Measurements from ENCODE around the gene ATP8B3.

Gene ATP8B3

DNA sequence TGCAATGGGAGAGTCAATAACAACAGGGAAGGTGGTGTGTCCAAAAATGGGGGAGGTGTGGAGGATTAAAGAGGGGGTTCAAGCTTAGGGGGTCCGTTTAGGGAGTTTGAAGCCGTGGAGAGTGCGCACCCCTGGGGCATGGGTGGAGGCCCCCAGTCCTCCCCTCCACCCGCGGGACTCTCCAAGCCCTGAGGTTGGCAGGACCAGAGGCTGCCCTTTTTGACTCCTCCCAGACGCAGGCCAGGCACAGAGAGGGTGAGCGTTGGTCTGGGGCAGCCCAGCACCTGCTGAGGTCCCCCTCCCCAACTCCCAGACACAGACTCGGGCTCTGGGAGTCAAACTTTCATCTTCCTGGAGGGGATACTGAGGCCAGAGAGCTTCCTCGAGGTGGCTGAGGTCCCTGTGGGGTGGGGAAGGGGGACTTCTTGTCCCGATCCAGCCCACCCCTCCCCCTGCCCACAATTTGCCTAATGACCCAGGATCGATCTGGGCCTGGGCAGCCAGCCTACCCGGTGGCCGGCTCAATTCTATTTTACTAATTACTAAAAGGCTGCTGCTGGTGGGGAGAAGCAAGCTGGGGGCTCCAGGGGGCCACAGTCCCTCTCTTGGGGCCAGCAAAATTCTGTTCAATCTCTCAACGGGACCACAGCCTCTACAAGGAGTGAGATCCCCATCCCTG, 61.6 kb downstream of the ATP8B3 start:
- H3K18ac ChIP-seq (ENCODE audit: low read length), result no peak overlapping the region
- H4K5ac ChIP-seq (ENCODE audit: low read length), result no peak overlapping the region
- no peak overlapping the region for H3K9ac ChIP-seq (ENCODE audit: low read length)
- no peak overlapping the region for H3K27ac ChIP-seq (ENCODE audit: low read depth, low read length)
- H3K23ac ChIP-seq (ENCODE audit: low read length), result no peak overlapping the region
- H3K4ac ChIP-seq (ENCODE audit: low read depth, low read length), result no peak overlapping the region
- no peak overlapping the region for H2BK5ac ChIP-seq (ENCODE audit: low read length)
- no peaks in the 10 kb centered on the region for H3K79me2 ChIP-seq (ENCODE audit: control insufficient read depth, insufficient read depth, low read length)
- no peak overlapping the region for H3K4me2 ChIP-seq (ENCODE audit: low read length)
- no peaks in the 10 kb centered on the region for H3K36me3 ChIP-seq (ENCODE audit: control insufficient read depth, insufficient read depth, low read length)
- no peak overlapping the region for H2AK5ac ChIP-seq (ENCODE audit: low read length)
- no peaks in the 10 kb centered on the region for H3K79me1 ChIP-seq (ENCODE audit: low read length)
- WGBS (ENCODE audit: extremely low coverage, insufficient coverage, low lambda C conversion rate), result no CpG with 5 or more reads among the region's 14 CpGs
- no peak overlapping the region for H2BK15ac ChIP-seq (replicated peaks; ENCODE audit: low read depth)
- no peak overlapping the region for H4K8ac ChIP-seq (ENCODE audit: low read depth, low read length)
- DNase-seq, result no peak
- peaks cover 85% of the 10 kb centered on the region for H3K27me3 ChIP-seq (ENCODE audit: insufficient read depth, low read length, poor library complexity)
- no peak overlapping the region for H2BK120ac ChIP-seq (ENCODE audit: low read depth, low read length)
- H3K4me1 ChIP-seq (ENCODE audit: control insufficient read depth, low read depth, low read length), result peaks cover 1% of the 10 kb centered on the region
- no peak overlapping the region for H3K4me3 ChIP-seq (ENCODE audit: low read length)
- H3K56ac ChIP-seq (ENCODE audit: low read length), result no peak overlapping the region

DNA sequence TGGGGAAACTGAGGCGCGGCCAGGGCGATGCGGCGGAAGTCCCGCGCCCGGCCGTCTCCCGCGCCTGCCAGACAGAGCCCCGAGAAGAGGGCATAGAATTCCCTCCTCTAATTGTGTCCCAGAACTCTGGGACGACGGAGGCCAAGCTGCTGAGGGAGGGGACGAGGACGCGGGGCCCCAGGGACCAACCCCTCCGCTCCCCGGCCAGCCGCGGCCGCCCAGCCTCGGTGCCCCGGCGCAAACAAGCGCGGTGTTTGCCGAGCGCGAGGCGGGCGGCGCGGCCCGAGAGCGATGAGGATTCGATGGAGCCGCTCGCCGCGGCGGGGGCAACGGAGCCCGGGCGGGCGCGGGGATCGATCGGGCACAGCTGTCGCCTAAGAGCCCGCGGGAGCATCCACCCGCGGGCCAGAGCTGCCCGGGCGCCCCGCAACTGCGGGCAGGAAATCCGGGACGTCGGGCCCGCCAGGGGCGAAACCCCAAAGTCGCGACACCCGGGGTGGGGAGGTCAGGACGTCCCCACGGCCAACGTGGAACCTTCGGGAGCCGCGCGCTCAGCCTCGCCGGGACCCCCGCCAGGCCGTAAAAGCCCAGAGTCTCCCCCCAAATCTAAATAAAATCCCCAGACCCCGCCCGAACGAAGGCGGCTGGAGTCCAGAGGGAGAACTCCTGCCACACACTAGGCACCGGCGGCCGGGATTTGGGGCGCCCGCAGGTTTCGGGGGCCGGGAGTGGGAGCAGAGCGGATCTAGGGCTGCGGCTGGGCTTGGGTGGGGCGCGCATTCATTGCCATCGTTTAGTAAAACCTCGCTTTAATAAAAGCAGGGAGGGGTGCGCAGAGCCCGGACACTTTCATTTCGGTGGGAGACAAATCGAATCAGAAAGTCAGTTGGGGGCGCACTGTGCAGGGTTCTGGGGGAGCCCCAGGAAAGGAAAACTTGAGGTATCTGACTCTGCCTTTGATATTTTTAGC, 62.4 kb downstream of the ATP8B3 start:
- Histone ChIP-seq H3K56ac (ENCODE audit: low read length) (no peak overlapping the region), H3K36me3 (ENCODE audit: control insufficient read depth, insufficient read depth, low read length) (no peaks in the 10 kb centered on the region), H2BK5ac (ENCODE audit: low read length) (no peak overlapping the region), H3K23ac (ENCODE audit: low read length) (no peak overlapping the region), H4K5ac (ENCODE audit: low read length) (no peak overlapping the region), H3K79me2 (ENCODE audit: control insufficient read depth, insufficient read depth, low read length) (no peaks in the 10 kb centered on the region), H2BK120ac (ENCODE audit: low read depth, low read length) (no peak overlapping the region), H4K8ac (ENCODE audit: low read depth, low read length) (no peak overlapping the region), H3K18ac (ENCODE audit: low read length) (no peak overlapping the region), H3K27ac (ENCODE audit: low read depth, low read length) (no peak overlapping the region), H3K9ac (ENCODE audit: low read length) (no peak overlapping the region), H2BK15ac (replicated peaks; ENCODE audit: low read depth) (no peak overlapping the region), H3K4ac (ENCODE audit: low read depth, low read length) (no peak overlapping the region), H3K4me3 (ENCODE audit: low read length) (no peak overlapping the region), H3K27me3 (ENCODE audit: insufficient read depth, low read length, poor library complexity) (peaks cover 84% of the 10 kb centered on the region), H3K4me2 (ENCODE audit: low read length) (no peak overlapping the region), H3K4me1 (ENCODE audit: control insufficient read depth, low read depth, low read length) (peaks cover 1% of the 10 kb centered on the region), H3K79me1 (ENCODE audit: low read length) (no peaks in the 10 kb centered on the region), H2AK5ac (ENCODE audit: low read length) (no peak overlapping the region)
- WGBS (ENCODE audit: extremely low coverage, insufficient coverage, low lambda C conversion rate), result no CpG with 5 or more reads among the region's 99 CpGs
- no peak for DNase-seq

DNA sequence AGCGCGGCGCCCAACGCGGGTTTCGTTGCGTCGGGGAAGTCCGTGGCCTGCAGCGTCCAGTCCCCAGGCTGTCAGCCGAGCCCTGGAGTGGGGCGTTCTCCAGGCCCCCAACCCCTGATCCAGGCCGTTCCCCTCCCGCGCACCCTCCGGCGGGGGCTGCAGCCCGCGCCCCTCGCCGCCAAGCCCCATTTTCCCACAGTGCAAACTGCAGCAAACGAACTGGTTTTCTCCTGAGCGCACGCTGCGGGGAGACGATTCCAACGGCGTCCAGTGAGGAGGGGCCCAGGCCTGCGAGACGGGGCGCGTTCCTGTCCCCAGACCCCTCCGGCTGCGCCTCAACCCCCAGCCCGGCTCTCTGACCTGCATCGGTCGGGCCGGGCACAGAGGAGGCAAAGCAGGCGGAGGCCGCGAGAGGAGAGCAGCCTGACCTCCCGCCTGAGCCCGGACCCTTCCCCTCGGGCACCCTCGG, 63.2 kb downstream of the ATP8B3 start:
- Histone ChIP-seq H3K23ac (ENCODE audit: low read length) (no peak overlapping the region), H4K8ac (ENCODE audit: low read depth, low read length) (no peak overlapping the region), H2BK15ac (replicated peaks; ENCODE audit: low read depth) (no peak overlapping the region), H3K4me1 (ENCODE audit: control insufficient read depth, low read depth, low read length) (peaks cover 1% of the 10 kb centered on the region), H3K56ac (ENCODE audit: low read length) (no peak overlapping the region), H3K4ac (ENCODE audit: low read depth, low read length) (no peak overlapping the region), H2AK5ac (ENCODE audit: low read length) (no peak overlapping the region), H3K79me1 (ENCODE audit: low read length) (no peaks in the 10 kb centered on the region), H3K27ac (ENCODE audit: low read depth, low read length) (no peak overlapping the region), H3K18ac (ENCODE audit: low read length) (no peak overlapping the region), H3K4me2 (ENCODE audit: low read length) (no peak overlapping the region), H2BK5ac (ENCODE audit: low read length) (no peak overlapping the region), H2BK120ac (ENCODE audit: low read depth, low read length) (no peak overlapping the region), H3K79me2 (ENCODE audit: control insufficient read depth, insufficient read depth, low read length) (no peaks in the 10 kb centered on the region), H3K27me3 (ENCODE audit: insufficient read depth, low read length, poor library complexity) (peaks cover 78% of the 10 kb centered on the region), H3K36me3 (ENCODE audit: control insufficient read depth, insufficient read depth, low read length) (no peaks in the 10 kb centered on the region), H3K9ac (ENCODE audit: low read length) (no peak overlapping the region), H4K5ac (ENCODE audit: low read length) (no peak overlapping the region), H3K4me3 (ENCODE audit: low read length) (no peak overlapping the region)
- no CpG with 5 or more reads among the region's 45 CpGs for WGBS (ENCODE audit: extremely low coverage, insufficient coverage, low lambda C conversion rate)
- no peak for DNase-seq

DNA sequence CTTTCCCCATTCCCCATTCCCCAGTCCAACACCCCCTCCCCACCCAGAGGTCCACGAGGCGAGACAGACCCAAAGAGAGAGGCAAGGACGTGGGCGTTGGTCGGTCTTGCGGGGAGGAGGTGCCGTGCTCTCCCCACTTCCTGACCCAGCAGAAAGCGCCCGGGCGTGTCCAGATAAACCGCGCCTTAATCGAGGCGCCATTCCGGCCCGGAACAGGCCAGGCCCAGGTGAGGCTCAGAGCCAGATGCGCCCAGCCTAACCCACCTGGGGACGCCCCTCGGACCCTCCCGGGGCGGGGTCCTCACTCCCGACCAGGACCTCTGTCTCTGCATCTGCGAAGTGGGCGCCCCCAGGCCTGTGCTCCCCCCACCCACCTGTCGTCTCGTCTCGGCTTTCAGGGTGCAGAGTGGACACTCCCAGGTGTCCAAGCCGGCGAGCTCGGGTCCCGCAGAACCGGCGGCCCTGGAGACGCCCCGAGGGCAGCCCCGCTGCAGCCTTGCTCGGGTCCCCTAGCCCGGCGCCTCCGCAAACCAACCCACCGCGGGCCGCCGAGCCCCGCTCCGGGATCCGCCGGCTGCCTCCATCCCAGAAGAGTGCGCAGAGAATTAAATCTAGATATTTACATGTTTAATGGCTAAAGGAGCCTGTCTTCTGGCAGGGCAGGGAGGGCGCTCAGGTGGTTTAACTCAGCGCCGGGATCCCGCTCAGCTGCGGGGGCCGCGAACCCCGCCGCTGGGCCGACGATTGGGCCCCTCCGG, 63.8 kb downstream of the ATP8B3 start:
- no peak for DNase-seq
- Histone ChIP-seq H3K27me3 (ENCODE audit: insufficient read depth, low read length, poor library complexity) (peaks cover 74% of the 10 kb centered on the region), H3K4me3 (ENCODE audit: low read length) (no peak overlapping the region), H3K9ac (ENCODE audit: low read length) (peak overlapping the region; percentile 29), H3K23ac (ENCODE audit: low read length) (no peak overlapping the region), H2BK15ac (replicated peaks; ENCODE audit: low read depth) (no peak overlapping the region), H3K4me2 (ENCODE audit: low read length) (peak overlapping the region; percentile 57), H3K79me1 (ENCODE audit: low read length) (no peaks in the 10 kb centered on the region), H4K5ac (ENCODE audit: low read length) (no peak overlapping the region), H3K27ac (ENCODE audit: low read depth, low read length) (no peak overlapping the region), H3K18ac (ENCODE audit: low read length) (no peak overlapping the region), H4K8ac (ENCODE audit: low read depth, low read length) (no peak overlapping the region), H2BK120ac (ENCODE audit: low read depth, low read length) (no peak overlapping the region), H2AK5ac (ENCODE audit: low read length) (no peak overlapping the region), H3K4ac (ENCODE audit: low read depth, low read length) (no peak overlapping the region), H2BK5ac (ENCODE audit: low read length) (no peak overlapping the region), H3K56ac (ENCODE audit: low read length) (peak overlapping the region; percentile 70), H3K36me3 (ENCODE audit: control insufficient read depth, insufficient read depth, low read length) (no peaks in the 10 kb centered on the region), H3K4me1 (ENCODE audit: control insufficient read depth, low read depth, low read length) (peaks cover 1% of the 10 kb centered on the region), H3K79me2 (ENCODE audit: control insufficient read depth, insufficient read depth, low read length) (no peaks in the 10 kb centered on the region)
- no CpG with 5 or more reads among the region's 61 CpGs for WGBS (ENCODE audit: extremely low coverage, insufficient coverage, low lambda C conversion rate)

DNA sequence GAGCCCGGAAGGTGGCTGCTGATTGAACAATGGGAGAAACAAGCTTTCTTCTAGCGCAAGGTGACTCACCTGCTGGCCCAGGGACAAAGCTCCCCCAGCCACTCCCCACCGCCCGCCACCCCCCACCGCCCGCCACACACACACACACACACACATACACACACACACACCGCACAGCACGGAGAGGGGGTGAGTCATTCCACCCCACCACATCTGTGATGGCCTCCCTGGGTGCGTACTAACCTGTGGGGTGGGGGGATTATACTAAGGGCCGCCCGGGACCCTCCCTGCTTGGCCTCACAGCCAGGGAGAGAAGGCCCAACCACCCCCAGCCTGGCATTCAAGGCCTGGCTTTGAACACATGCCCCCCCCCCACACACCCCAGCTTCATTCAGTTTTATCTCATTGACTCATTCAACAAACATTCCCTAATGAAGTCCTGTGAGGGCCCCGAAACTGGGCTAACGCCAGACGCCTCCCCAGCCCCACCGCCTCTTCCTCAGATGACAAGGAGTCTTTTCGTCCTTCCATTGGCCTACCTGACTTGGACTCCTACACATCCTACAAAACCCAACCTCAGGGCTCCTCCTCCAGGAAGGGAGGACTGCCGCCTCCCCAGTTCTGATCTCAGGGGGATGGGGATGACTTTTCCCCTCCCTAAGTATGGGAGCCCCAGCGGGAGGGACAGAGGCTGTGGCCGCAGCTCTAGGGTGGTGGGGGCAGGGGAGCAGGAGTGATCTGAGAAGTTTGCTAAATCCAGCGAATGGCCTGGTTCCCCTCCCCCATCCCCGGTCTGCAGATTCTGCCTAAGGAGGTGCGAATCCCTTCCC, 64.6 kb downstream of the ATP8B3 start:
- H2BK5ac ChIP-seq (ENCODE audit: low read length), result no peak overlapping the region
- no peaks in the 10 kb centered on the region for H3K79me1 ChIP-seq (ENCODE audit: low read length)
- no peak overlapping the region for H3K23ac ChIP-seq (ENCODE audit: low read length)
- no peak overlapping the region for H3K18ac ChIP-seq (ENCODE audit: low read length)
- no peak overlapping the region for H3K4me3 ChIP-seq (ENCODE audit: low read length)
- H3K79me2 ChIP-seq (ENCODE audit: control insufficient read depth, insufficient read depth, low read length), result no peaks in the 10 kb centered on the region
- peak; percentile 81 for DNase-seq
- H3K4ac ChIP-seq (ENCODE audit: low read depth, low read length), result no peak overlapping the region
- H2BK15ac ChIP-seq (replicated peaks; ENCODE audit: low read depth), result no peak overlapping the region
- no peak overlapping the region for H4K8ac ChIP-seq (ENCODE audit: low read depth, low read length)
- H3K36me3 ChIP-seq (ENCODE audit: control insufficient read depth, insufficient read depth, low read length), result no peaks in the 10 kb centered on the region
- no CpG with 5 or more reads among the region's 22 CpGs for WGBS (ENCODE audit: extremely low coverage, insufficient coverage, low lambda C conversion rate)
- H3K56ac ChIP-seq (ENCODE audit: low read length), result peak overlapping the region; percentile 70
- no peak overlapping the region for H4K5ac ChIP-seq (ENCODE audit: low read length)
- no peak overlapping the region for H2AK5ac ChIP-seq (ENCODE audit: low read length)
- peak overlapping the region; percentile 57 for H3K4me2 ChIP-seq (ENCODE audit: low read length)
- peaks cover 1% of the 10 kb centered on the region for H3K4me1 ChIP-seq (ENCODE audit: control insufficient read depth, low read depth, low read length)
- H3K27ac ChIP-seq (ENCODE audit: low read depth, low read length), result no peak overlapping the region
- H3K9ac ChIP-seq (ENCODE audit: low read length), result no peak overlapping the region
- H3K27me3 ChIP-seq (ENCODE audit: insufficient read depth, low read length, poor library complexity), result peaks cover 67% of the 10 kb centered on the region
- H2BK120ac ChIP-seq (ENCODE audit: low read depth, low read length), result no peak overlapping the region
